Subcutaneous abdominal adipose tissue (tissue), 5 donors: ENCODE data around the gene TBC1D26.
"Not testable (repeated sequence)": the region's sequence is repeated elsewhere in the genome, so short reads cannot be mapped to it uniquely, and the experiment has no call there.

Experiments used
- H3K27ac ChIP-seq: one replicate; pipeline ENCODE4 v1.7.0; 2013; ENCODE audit warnings: low read depth, mild to moderate bottlenecking, inconsistent platforms, low read length, moderate library complexity
- H3K27me3 ChIP-seq, 5 donors: one replicate each; pipeline ENCODE4 v1.7.0; 2013; ENCODE audit warnings: low read length in 5 of 5, inconsistent platforms in 1 of 5; ENCODE audit not compliant: control insufficient read depth in 5 of 5, insufficient read depth in 4 of 5
- H3K36me3 ChIP-seq, 5 donors: one replicate each; pipeline ENCODE4 v1.7.0; 2013; ENCODE audit warnings: low read length in 5 of 5; ENCODE audit not compliant: control insufficient read depth in 5 of 5, insufficient read depth in 5 of 5
- H3K4me1 ChIP-seq, 5 donors: one replicate each; pipeline ENCODE4 v1.7.0; 2013; ENCODE audit warnings: low read length in 5 of 5, mild to moderate bottlenecking in 3 of 5, moderate library complexity in 1 of 5; ENCODE audit not compliant: control insufficient read depth in 5 of 5, insufficient read depth in 5 of 5
- H3K4me3 ChIP-seq, 5 donors: one replicate each; pipeline ENCODE4 v1.7.0; 2013; ENCODE audit warnings: low read length in 5 of 5, low read depth in 1 of 5
- H3K9ac ChIP-seq, 5 donors: one replicate each; pipeline ENCODE4 v1.7.0; 2013; ENCODE audit warnings: low read length in 5 of 5, mild to moderate bottlenecking in 4 of 5, moderate library complexity in 3 of 5
- H3K9me3 ChIP-seq, 5 donors: one replicate each; pipeline ENCODE4 v1.7.0; 2013; ENCODE audit warnings: low read length in 5 of 5; ENCODE audit not compliant: control insufficient read depth in 5 of 5
- donor health status: healthy.
- donor health status: healthy.
- donor health status: healthy.
- donor health status: healthy.
- donor health status: healthy.

The TBC1D26 gene

DNA sequence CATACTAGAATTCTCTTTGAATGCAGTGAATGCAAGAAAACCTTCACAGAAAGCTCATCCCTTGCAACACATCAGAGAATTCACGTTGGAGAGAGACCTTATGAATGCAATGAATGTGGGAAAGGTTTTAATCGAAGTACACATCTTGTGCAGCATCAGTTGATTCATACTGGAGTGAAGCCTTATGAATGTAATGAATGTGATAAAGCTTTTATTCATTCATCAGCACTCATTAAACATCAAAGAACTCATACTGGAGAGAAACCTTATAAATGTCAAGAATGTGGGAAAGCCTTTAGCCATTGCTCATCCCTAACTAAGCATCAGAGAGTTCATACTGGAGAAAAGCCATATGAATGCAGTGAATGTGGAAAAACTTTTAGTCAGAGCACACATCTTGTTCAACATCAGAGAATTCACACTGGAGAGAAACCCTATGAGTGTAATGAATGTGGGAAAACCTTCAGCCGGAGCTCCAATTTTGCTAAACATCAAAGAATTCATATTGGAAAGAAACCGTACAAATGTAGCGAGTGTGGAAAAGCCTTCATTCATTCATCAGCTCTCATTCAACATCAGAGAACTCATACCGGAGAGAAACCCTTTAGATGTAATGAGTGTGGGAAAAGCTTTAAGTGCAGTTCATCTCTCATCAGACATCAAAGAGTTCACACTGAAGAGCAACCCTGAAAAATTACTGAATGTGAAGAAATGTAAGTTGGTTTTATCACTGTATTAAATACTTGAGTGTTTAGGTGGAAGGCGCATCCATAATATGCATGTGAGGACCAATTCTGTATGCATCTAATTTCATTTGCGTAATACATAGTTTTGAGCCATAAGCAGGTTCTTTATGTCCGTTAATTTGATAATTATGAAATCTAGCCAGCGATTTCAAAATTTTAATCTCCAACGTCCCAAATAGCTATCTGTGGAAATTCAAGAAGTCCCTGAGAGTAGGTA lies 15.2 kb upstream of the TBC1D26 start:
- H3K9me3 ChIP-seq = peaks cover 3 to 17% (median 12%) of the 10 kb centered on the region in 5 donors
- not testable (repeated sequence) for H3K36me3 ChIP-seq, H3K27me3 ChIP-seq, H3K9ac ChIP-seq, H3K4me1 ChIP-seq, H3K27ac ChIP-seq
- H3K4me3 ChIP-seq = peak overlapping the region in 2 of 5 donors; percentile 11 to 21

DNA sequence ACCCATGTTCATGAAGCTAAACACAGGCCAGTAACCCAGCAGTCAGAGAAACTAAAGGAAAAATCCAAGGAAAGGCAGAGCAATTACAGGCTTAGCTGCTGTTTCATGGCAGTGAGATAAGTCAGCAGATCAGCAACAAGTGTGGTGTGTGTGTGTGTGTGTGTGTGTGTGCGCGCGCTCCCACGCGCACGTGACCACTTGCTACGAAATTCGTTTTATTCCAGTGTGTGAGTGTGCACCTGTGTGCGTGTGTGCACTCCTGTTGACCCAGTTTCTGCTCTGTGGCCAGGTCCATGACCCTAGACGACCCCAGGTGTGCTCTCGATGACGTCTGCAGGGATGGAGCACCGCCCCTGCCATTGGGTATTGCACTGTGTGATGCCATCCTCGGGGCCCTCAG lies 1.5 kb upstream of the TBC1D26 start:
- not testable (repeated sequence) for H3K9me3 ChIP-seq, H3K27me3 ChIP-seq, H3K9ac ChIP-seq, H3K27ac ChIP-seq, H3K4me3 ChIP-seq, H3K36me3 ChIP-seq, H3K4me1 ChIP-seq

DNA sequence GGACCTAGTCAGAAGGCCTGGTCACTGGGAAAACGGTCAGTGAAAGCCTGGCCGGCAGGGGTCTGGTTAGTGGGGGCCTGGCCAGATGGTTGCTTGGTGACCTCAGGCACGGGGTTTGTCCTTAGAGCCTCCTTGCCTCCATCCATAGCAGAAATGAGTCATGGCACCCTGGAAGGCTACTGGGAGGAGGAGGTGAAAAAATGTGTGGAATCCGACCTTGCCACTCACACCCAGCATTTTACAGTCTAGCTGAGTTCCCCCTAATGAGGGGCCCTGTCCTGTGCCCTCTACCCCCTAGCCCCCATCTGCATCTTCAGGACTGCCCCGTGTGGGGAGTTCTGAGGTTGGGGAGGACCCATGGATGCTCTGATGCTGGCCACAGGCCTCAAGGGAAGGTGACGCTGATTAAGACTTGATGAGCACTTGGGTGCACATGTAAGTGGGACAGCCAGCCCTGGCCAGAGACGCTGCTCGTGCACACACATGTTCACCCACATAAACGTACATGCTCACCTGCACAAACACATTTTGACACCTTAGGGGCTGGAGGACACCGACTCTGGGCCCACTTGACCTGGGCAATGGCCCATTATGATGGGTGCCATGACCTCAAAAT lies 1.2 kb downstream of the TBC1D26 start:
- H3K4me3 ChIP-seq, H3K4me1 ChIP-seq, H3K9ac ChIP-seq, H3K9me3 ChIP-seq, H3K27ac ChIP-seq, H3K36me3 ChIP-seq, H3K27me3 ChIP-seq: not testable (repeated sequence)

DNA sequence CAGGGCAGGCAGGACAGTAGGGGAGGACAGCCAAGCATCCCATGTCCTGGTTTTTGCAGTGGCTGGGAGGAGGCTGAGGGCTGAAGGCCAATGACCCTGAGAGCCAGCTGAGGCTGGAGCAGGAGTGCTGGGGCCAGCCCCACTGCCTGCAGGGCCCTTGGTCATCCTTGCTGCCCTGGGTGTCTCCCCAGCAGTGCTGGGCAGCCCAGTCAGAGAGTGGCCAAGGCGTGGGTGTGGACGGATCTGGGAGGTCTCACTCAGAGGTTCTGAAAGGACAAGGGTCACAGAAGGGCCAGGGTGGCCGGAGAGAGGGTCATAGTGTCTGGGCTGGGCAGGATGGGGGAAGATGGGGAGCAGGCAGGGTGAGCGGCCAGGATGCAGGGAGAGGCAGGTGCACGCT lies 4.5 kb downstream of the TBC1D26 start:
- H3K9me3 ChIP-seq, H3K4me1 ChIP-seq, H3K4me3 ChIP-seq, H3K27me3 ChIP-seq, H3K27ac ChIP-seq, H3K36me3 ChIP-seq, H3K9ac ChIP-seq: not testable (repeated sequence)

DNA sequence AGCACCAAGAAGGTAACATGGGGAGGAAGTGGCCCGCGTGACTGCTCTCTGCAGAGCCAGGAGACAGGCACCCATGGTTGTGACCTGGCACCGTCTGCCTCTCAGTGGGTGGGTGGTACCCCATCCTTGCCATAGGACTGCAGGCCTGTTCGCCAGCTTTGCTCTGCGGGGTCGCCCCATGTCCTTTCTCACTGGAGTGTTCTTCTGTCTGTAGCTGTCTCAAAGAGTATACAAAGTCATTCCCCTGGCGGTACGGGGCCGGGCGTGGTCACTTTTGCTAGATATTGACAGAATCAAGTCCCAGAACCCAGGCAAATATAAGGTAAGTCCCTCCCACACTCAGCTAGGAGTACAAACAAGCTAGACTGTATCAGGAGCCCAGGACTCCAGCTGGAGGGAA lies 6.0 kb downstream of the TBC1D26 start:
- Histone ChIP-seq H3K27me3 (peaks cover 0 to 4% (median 0%) of the 10 kb centered on the region in 5 donors), H3K4me1 (no peaks in the 10 kb centered on the region), H3K9me3 (no peaks in the 10 kb centered on the region), H3K4me3 (no peak overlapping the region), H3K36me3 (no peaks in the 10 kb centered on the region), H3K27ac (no peak overlapping the region), H3K9ac (no peak overlapping the region)

DNA sequence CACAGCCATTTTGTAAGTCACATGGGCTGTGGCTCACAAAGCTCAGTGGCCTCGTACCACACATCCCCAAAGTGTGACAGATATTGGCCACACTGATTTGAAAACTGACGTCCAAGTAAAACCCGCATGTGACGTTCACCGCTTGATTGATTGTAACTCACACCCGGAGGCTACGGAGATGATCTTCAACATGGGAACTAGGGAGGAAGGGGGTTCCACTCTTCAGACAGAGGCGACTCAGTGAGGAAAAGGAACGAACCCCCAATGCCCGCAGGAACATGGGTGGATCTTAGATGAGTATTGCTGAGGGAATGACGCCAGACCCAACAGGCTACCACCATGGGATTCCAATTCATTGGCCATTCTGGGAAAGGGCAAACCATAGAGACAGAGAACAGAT lies 7.2 kb downstream of the TBC1D26 start:
- not testable (repeated sequence) for H3K9ac ChIP-seq, H3K36me3 ChIP-seq, H3K27ac ChIP-seq, H3K27me3 ChIP-seq, H3K4me3 ChIP-seq, H3K4me1 ChIP-seq, H3K9me3 ChIP-seq

DNA sequence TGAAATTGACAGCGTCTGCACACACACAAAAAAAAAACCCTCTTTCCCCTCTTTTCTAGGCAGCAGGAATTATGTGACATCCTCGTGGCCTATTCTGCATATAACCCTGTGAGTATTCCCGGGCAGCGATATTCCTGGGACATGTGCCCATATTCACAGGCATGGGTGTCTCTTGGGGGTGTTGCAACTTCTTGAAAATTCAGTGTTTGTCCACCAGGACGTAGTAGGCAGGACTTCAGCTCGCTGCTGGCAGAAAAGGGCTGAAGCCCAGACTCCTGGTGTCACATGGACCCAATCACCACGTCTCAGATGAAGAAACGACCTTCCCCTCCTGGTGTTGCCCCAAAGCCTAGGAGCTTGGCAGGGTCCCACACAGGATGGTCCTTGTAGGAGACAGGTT lies 8.0 kb downstream of the TBC1D26 start:
- H3K9me3 ChIP-seq, H3K36me3 ChIP-seq, H3K4me1 ChIP-seq, H3K9ac ChIP-seq, H3K27ac ChIP-seq, H3K27me3 ChIP-seq, H3K4me3 ChIP-seq: not testable (repeated sequence)

DNA sequence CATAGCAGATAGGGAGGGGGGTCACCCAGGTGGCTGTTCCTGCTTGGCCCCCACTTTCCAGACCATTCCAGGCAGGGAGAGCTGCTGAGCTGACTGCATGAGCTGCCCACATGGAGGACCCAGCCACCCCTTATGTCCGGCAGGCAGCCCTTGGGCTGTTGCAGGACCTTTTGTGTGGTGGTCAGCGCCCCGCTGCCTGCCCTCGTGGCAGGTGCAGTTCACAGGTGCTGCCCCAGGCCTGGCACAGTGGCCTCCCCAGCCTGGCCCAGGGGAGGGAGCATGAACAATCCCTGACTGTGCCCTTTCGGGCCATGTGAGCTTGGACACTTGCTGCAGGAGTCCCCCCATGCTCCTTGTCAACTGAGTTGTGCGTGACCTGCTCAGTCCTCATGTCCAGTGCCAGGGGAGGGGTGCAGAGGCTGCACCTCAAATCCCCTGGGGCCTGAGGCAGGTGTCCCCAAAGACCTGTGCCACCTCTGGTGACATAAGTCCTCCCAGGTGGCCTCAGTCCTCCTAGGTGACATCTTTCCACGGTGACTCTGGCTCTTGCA lies 8.6 kb downstream of the TBC1D26 start:
- H3K4me1 ChIP-seq = no peaks in the 10 kb centered on the region
- H3K9ac ChIP-seq = no peak overlapping the region
- H3K36me3 ChIP-seq = no peaks in the 10 kb centered on the region
- no peak overlapping the region for H3K27ac ChIP-seq
- peaks cover 0 to 4% (median 0%) of the 10 kb centered on the region in 5 donors for H3K27me3 ChIP-seq
- no peak overlapping the region for H3K4me3 ChIP-seq
- no peaks in the 10 kb centered on the region for H3K9me3 ChIP-seq

DNA sequence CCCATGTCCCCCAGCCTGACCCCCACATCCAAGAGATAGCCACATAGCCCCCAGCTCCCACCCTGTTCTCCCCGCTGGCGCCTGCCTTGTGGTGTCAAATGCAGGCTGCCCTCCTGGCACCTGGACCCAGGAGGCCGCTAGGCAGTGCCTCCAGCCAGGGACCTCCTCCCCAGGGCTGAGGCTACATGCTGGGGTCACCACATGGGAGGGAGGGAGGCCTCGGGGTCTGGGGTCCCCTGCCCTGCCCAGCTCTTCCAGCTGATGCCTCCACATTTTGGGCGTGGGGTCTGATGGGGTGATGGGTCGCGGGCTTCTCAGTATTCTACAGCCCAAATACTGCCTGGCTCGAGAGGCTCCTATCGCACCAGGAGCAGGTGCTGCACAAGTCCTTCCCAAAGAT lies 9.5 kb downstream of the TBC1D26 start:
- Histone ChIP-seq H3K9ac (no peak overlapping the region), H3K27ac (no peak overlapping the region), H3K4me3 (no peak overlapping the region), H3K36me3 (no peaks in the 10 kb centered on the region), H3K4me1 (no peaks in the 10 kb centered on the region), H3K27me3 (peaks cover 0 to 4% (median 0%) of the 10 kb centered on the region in 5 donors), H3K9me3 (no peaks in the 10 kb centered on the region)

DNA sequence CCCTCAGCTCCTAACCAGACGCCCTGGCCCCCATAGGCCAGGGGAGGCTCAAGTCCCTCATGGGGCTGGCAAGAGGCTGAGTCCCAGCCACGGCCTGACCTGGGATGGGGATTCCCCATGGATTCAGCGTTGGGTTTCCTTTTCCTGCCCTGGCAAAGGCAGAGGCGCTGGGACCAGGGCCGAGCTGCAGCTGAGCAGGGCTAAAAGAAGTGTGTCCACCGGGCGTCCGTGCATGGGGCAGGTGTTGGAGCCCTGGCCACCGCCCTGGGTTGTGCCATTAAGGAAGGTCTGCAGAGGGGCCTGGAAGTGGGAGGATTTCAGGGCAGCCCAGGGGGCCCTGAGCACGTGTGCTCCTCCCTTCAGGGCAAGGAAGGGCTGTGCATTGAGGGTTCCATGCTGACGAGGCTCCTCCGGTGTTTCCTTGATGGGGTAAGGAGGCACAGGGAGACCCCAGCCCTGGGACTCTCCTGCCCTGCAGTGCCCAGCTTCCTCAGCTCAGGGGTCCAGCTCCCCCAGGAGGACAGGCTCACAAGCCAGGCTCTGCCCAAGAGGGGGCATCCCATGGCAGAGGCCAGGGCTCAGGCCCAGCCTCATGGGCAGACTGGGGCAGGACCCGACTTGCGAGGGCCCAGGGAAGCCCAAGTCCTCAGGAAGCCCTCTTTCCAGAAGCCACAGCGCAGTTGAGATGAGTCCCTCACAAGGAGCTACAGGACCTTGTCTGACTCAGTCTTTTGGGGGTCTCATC lies 10.1 kb downstream of the TBC1D26 start:
- H3K4me1 ChIP-seq = no peaks in the 10 kb centered on the region

More for the DNA sequence above, 10.1 kb downstream of the TBC1D26 start:
- no peak overlapping the region for H3K9ac ChIP-seq
- no peak overlapping the region for H3K27ac ChIP-seq
- H3K4me3 ChIP-seq = no peak overlapping the region
- no peaks in the 10 kb centered on the region for H3K36me3 ChIP-seq
- H3K27me3 ChIP-seq = peaks cover 0 to 4% (median 0%) of the 10 kb centered on the region in 5 donors
- no peaks in the 10 kb centered on the region for H3K9me3 ChIP-seq
